PFSK-1 (cell line): Measurements from ENCODE around the gene STAM2.

ENCODE experiments used
- POLR2AphosphoS5 ChIP-seq: IDR thresholded peaks from 2 replicates; pipeline ENCODE4 v1.6.1; 2012; ENCODE audit warnings: low read depth, mild to moderate bottlenecking, control low read depth, low read length, moderate library complexity
- SIN3A ChIP-seq: IDR thresholded peaks from 2 replicates; pipeline ENCODE4 v1.6.1; 2012; ENCODE audit warnings: mild to moderate bottlenecking, low read length, moderate library complexity, borderline replicate concordance; ENCODE audit not compliant: insufficient read depth
- TAF1 ChIP-seq: IDR thresholded peaks from 2 replicates; pipeline ENCODE4 v1.6.1; 2012; ENCODE audit warnings: low read length, control low read depth, borderline replicate concordance; ENCODE audit not compliant: insufficient read depth
- TF ChIP-seq, protein P1 (sequence below), 2 experiments: IDR thresholded peaks; 2 replicates each; pipeline versions ENCODE4 v1.6.1 to v1.8.0; 2011 to 2012; ENCODE audit warnings: low read depth in 2 of 2, low read length in 2 of 2, control low read depth in 1 of 2, inconsistent platforms in 1 of 2, mild to moderate bottlenecking in 1 of 2, moderate library complexity in 1 of 2; ENCODE audit not compliant: insufficient read depth in 1 of 2

DNA sequence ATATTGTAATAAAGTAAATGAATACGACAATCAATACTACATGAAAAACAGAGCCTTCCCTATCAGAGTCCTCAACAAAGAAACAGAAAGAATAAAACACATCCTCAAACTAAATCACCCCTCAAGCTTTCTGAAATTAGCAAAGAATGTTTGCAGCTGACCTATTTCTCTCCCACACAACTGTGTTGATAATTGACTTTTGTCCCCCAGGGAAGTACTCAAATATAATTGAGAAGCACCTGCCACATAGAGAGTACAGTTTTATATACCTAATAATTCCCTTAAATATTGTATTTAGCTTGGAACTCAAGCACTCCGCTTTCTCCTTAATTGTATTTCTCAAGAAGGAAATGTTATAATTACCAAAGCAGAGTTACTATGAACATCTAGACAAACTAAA, 89.3 kb downstream of the STAM2 start:
- TF ChIP-seq, protein P1, sequence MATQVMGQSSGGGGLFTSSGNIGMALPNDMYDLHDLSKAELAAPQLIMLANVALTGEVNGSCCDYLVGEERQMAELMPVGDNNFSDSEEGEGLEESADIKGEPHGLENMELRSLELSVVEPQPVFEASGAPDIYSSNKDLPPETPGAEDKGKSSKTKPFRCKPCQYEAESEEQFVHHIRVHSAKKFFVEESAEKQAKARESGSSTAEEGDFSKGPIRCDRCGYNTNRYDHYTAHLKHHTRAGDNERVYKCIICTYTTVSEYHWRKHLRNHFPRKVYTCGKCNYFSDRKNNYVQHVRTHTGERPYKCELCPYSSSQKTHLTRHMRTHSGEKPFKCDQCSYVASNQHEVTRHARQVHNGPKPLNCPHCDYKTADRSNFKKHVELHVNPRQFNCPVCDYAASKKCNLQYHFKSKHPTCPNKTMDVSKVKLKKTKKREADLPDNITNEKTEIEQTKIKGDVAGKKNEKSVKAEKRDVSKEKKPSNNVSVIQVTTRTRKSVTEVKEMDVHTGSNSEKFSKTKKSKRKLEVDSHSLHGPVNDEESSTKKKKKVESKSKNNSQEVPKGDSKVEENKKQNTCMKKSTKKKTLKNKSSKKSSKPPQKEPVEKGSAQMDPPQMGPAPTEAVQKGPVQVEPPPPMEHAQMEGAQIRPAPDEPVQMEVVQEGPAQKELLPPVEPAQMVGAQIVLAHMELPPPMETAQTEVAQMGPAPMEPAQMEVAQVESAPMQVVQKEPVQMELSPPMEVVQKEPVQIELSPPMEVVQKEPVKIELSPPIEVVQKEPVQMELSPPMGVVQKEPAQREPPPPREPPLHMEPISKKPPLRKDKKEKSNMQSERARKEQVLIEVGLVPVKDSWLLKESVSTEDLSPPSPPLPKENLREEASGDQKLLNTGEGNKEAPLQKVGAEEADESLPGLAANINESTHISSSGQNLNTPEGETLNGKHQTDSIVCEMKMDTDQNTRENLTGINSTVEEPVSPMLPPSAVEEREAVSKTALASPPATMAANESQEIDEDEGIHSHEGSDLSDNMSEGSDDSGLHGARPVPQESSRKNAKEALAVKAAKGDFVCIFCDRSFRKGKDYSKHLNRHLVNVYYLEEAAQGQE (IDR thresholded peaks at IDR 0.05; ENCODE audit: insufficient read depth in 1 of 2, low read depth in 2 of 2, low read length in 2 of 2) = no peak
- TF ChIP-seq POLR2AphosphoS5 (no peak), SIN3A (no peak), TAF1 (no peak)
